DMS 273 (cell line): Measurements from ENCODE around the gene KIF2C.
"Not testable (repeated sequence)": the region's sequence is repeated elsewhere in the genome, so short reads cannot be mapped to it uniquely, and the experiment has no call there.

Experiments
- DNase-seq: peaks from one replicate; lab custom pipeline; 2025; ENCODE audit not compliant: unreplicated experiment; lab: John Stamatoyannopoulos, UW

Gene KIF2C

DNA sequence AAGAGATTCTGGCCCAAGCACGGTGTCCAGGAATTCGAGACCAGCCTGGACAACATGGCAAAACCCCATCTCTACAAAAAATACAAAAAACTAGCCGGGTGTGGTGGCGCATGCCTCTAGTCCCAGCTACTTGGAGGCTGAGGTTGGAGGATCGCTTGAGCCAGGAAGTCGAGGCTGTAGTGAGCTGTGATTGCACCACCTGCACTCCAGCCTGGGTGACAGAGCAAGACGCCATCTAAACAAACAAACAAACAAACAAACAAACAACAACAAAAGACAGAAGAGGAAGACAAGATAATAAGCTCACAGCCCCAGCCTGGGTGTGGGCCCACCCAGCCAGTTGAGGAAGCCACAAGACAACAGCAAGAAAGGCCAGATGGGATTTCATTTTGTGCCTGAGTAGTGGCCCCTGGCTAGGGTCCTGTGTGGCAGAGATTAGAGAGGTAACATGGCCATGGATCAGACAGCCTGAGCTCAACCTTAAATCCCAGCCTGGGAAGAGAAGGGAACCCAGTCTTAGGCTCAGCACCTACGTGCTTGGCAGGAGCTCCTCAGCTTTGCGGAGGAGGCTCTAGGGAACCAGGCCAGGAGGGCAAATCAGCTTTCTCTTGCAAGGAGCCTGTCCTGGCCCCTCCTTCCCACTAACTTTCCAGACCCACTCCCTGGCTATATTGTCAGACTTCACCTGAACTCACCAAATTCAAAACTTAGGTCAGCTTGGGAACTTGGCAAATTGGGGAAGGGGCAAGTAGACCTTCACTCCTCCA is 53.3 kb downstream of the KIF2C start:
- DNase-seq = no peak

DNA sequence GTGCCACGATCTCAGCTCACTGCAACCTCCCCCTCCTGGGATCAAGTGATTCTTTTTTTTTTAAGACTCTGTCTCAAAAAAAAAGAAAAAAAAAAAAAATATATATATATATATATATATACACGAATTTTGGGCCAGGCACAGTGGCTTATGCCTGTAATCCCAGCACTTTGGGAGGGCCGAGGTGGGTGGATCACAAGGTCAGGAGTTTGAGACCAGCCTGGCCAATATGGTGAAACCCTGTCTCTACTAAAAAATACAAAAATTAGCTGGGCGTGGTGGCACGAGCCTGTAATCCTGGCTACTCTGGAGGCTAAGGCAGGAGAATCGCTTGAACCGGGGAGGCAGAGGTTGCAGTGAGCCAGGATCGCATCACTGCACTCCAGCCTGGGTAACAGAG is 58.2 kb downstream of the KIF2C start:
- DNase-seq = not testable (repeated sequence)

- no peak for DNase-seq
Measured at GRCh38 chr1:44798481-44799365, 59.1 kb downstream of the KIF2C start.

GRCh38 chr1:44799770-44800584 is 60.3 kb downstream of the KIF2C start, which contains the start of gene PLK3:
Gene PLK3, plus strand, starts transcription at chr1:44800377. Its CDS starts 87 bp downstream, at chr1:44800464.
- peak; percentile 98 for DNase-seq

DNA sequence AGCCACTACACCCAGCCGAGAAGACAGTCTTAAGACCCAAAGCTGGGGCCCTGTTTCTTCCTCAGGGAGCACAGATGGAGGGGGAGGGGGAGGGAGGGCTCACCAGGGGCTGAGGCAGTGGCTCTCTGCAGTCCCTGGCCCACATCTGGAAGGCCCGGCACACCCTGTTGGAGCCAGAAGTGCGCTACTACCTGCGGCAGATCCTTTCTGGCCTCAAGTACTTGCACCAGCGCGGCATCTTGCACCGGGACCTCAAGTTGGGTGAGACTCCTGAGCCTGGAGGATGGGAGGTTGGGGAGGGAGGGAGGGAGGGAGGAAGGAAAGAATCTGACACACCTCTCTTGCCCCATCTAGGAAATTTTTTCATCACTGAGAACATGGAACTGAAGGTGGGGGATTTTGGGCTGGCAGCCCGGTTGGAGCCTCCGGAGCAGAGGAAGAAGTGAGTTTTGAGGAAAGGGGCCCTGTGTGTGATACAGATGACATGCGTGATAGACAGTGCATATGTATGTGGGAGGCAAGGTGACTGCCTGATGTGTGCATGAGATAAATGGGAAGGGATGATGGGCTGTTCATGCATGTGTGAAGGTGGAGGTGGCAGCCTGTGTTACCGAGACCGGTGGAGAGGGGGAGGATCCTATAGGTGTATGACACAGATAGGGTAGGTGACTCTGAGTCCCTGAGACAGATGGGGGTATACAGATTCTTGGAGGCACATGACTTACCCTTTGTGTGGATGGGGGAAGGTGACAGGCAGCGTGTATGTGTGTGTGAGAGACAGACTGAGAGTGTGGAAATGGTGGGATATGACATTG is 62.1 kb downstream of the KIF2C start:
- DNase-seq = peak; percentile 47

DNA sequence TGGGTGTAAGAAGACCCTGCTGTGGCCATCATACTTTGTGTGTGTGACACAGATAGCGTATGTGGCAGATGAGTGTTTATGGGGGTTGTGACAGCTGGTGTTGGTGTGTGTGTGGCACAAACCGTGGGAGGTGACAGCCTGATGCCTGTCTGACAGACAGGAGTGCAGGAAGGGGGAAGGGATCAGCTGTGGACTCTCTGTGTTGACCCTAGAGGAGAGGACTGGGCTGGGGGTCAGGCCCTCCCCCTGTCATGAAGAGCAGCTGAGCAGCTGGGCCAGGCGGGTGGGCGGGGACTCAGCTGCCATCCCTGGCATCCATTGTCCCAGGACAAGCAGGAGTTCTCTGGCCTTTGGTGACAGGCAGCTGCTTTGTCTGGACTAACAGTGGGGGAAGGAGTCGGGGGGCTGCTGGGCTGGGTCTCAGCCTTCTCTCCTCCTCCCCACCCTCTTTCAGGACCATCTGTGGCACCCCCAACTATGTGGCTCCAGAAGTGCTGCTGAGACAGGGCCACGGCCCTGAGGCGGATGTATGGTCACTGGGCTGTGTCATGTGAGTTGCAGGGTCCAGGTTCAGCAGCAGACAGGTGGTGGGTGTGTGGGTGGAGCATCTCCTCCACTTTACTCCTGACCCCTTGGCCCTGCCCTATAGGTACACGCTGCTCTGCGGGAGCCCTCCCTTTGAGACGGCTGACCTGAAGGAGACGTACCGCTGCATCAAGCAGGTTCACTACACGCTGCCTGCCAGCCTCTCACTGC is 62.8 kb downstream of the KIF2C start:
- DNase-seq = no peak

- no peak for DNase-seq
Measured at GRCh38 chr1:44803062-44803311, 63.4 kb downstream of the KIF2C start.

DNA sequence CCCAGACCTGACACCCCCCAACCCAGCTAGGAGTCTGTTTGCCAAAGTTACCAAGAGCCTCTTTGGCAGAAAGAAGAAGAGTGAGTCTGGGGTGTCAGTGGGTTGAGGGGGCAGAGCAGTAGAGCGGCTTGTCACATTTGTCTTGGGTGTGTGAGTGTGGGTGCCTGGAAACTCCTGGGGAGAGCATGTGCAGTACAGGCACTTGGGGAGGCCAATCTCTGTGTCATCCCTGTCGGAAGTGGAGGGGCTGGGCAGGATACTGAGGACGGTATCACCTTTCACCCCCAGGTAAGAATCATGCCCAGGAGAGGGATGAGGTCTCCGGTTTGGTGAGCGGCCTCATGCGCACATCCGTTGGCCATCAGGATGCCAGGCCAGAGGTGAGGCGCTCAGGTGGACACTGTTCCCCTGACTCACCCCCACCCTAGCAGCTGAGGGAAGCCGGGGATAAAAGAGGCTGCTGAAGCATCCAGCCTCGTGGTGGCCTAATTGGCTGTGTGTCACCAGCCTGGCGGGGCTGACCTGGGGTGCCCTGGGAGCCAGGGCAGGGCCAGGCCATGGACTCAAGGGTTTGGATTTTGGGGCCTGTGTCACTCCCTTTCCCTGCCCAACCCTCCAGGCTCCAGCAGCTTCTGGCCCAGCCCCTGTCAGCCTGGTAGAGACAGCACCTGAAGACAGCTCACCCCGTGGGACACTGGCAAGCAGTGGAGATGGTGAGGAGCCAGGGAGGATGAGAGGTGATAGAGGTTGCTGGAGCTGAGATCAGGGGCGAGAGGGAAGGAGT is 63.9 kb downstream of the KIF2C start:
- no peak for DNase-seq

DNA sequence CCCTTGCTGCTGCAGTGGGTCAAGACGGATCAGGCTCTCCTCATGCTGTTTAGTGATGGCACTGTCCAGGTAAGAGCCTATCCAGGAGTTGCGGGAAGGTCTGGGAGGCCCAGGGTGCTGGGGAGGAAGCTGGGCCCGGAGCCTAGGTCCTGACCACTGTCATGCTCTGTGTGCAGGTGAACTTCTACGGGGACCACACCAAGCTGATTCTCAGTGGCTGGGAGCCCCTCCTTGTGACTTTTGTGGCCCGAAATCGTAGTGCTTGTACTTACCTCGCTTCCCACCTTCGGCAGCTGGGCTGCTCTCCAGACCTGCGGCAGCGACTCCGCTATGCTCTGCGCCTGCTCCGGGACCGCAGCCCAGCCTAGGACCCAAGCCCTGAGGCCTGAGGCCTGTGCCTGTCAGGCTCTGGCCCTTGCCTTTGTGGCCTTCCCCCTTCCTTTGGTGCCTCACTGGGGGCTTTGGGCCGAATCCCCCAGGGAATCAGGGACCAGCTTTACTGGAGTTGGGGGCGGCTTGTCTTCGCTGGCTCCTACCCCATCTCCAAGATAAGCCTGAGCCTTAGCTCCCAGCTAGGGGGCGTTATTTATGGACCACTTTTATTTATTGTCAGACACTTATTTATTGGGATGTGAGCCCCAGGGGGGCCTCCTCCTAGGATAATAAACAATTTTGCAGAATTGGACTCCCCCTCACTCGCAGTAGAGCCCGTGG is 65.8 kb downstream of the KIF2C start:
- DNase-seq = no peak

DNA sequence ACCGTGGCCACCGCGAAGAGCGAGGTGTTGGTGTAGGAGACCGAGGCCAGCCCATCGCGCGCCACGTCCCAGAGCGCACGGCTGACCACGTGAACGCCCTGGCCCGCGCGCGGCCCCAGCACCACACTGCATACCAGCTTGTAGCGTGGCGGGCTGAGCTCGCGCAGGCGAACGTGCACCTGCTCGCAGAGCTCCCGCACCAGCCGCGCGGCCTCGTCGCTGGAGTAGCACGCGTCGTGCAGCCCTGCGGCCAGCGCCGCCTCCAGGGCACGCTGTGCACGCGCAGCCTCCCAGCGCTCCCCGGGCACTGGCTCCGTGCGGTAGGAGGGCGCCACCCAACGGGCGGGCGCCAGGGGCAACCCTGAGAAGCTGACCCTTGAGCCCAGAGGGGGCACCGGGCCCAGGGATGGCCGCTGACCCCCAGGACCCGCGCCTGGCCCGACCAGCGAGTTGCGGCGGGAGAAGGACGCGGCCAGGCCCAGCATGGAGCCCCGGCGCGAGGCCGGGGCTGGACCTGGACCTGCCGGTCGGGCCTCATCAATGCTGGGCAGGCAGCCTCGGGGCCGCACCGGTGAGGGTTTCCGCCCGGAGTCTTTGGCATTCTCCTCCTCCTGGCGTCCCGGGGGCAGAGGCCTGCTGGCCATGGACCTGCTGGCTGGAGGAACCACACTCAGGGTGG is 66.5 kb downstream of the KIF2C start:
- no peak for DNase-seq

- DNase-seq = no peak
Measured at GRCh38 chr1:44806704-44807363, 67.2 kb downstream of the KIF2C start, which contains the start of gene DYNLT4. Gene DYNLT4, minus strand, starts transcription at chr1:44807351. Its CDS starts 683 bp downstream, at chr1:44806668.

DNA sequence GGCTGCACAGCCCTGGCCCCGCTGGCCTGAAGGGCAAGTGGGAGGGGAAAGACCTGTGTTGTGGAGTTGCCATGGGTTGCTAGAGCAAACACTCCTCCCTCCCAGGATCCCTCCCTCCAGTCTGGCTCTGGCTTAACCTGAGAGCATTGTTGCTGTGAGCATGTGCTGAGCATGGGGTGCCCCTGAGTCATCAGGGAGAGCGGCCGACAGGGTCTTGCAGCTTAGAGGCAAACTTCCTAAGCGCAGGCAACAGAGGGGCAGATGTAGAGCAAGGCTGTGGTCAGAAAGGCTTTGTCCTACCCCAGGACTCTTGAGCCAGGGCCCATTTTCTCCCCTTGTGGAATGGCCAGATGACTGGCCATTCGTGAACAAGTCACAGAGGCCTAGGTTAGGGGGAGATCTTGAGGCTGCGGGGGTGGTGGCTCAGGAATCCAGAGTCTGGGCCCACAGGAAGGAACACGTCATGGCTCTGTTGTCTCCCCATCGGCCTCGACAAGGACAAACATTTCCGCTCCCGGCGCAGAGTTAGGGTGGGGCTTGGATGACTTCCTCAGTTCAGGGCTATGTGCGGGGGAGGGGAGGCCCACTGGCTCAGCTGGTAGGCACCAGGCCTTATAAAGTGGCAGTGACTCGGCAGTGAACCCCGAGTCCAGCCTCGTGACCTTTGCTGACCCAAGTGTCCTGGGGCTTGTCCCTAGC is 67.9 kb downstream of the KIF2C start:
- peak; percentile 64 for DNase-seq

GRCh38 chr1:44808063-44808937 is 68.7 kb downstream of the KIF2C start, which contains the start of gene BTBD19:
Gene BTBD19, plus strand, starts transcription at chr1:44808523. Its CDS starts 298 bp downstream, at chr1:44808821.
- DNase-seq = peak; percentile 58

DNA sequence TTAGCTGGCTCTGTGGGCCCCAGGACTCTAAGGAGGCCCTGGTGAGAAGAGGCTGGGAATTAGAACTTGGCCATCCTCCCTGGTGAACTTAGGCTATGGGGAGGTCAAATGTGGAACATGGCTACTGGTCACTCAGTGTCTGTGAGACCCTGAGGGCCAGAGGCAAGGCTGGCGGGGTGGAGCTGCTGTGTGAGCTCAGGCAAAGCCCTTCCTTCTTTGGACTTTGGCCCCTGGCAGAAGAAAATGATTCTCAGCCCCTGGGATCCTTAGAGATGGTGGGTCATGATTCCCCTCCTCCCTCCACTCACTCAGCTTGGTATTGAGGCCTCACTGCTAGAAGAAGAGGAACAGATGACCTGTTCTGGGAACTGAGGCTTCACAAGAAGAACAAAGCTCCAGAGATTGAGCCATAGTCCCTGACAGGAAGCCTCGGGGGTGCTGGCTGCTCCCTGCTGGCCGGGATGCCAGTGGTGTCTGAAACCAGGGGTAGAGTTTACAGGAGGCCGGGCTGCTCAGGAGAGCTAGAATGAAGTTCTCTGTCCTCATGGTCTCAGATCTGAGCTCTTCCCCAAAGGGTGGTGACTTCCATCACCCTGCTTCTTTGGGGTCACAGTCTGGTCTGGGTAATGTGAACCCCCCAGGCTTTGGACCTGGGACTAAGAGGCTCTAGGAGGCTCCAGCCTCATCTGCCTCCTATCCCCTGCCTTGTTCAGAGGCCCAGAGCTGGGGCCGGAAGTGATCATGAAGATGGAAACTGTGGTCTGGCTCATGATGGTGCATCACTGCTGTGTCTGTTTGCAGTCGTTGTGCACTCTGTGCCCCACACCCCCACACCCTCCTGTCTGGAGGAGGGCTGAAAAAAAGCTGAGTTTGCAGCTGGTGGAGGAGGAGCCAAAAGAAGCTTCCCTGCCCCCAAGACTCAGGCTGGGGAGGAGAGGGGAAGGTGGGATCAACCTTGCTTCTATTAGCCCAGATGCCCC is 69.6 kb downstream of the KIF2C start:
- DNase-seq = no peak
